Cardiac muscle cell (in vitro differentiated cells and primary cell): ENCODE data around the gene RNASE8. TPM values are rescaled to one million over a fixed set of nuclear protein-coding genes. Genes with fewer than 3 reads are reported as not detected.

ENCODE experiments used
- DNase-seq, 2 donors: peaks; one replicate each; pipeline versions ENCODE4 v3.0.0 to v3.0.0-alpha.2; 2010 to 2017; ENCODE audit warnings: low read depth in 1 of 2, low spot score in 1 of 2
- H3K27ac ChIP-seq: fragments of 200-600 bp; sonication (generic); 2 replicates; pipeline ENCODE4 v1.5.1; 2016
- H3K27me3 ChIP-seq: fragments of 200-600 bp; sonication (generic); 2 replicates; pipeline ENCODE4 v1.6.0; 2016; ENCODE audit warnings: control low read depth
- H3K36me3 ChIP-seq: fragments of 200-600 bp; sonication (generic); 2 replicates; pipeline ENCODE4 v1.5.1; 2016; ENCODE audit warnings: control low read depth
- H3K4me1 ChIP-seq: fragments of 200-600 bp; sonication (generic); 2 replicates; pipeline ENCODE4 v1.8.1; 2017; ENCODE audit warnings: low read depth, mild to moderate bottlenecking, mixed run types
- H3K4me3 ChIP-seq: fragments of 200-600 bp; sonication (generic); 2 replicates; pipeline ENCODE4 v1.5.1; 2016; ENCODE audit warnings: mild to moderate bottlenecking
- H3K9me3 ChIP-seq: fragments of 200-600 bp; sonication (generic); 2 replicates; pipeline ENCODE4 v1.5.1; 2017; ENCODE audit warnings: low read depth, mild to moderate bottlenecking, control low read depth
- CTCF ChIP-seq: IDR thresholded peaks from 2 replicates; pipeline ENCODE4 v1.5.1; 2012; ENCODE audit warnings: low read depth, mild to moderate bottlenecking, low read length
- polyA plus RNA-seq: library from polyadenylated mRNA; unstranded; fragments of >200 nt; fragmentation: Nextera tagmentation; extraction: Ambion mirVana; gene quantifications from 2 replicates; pipeline ENCODE4 v1.2.1, GENCODE V29; 2016
- total RNA-seq: library from RNA; depleted of rRNA; stranded (reverse); fragments of >200 nt; gene quantifications from 2 replicates; pipeline ENCODE4 v1.2.3, GENCODE V29; 2016

RNASE8 gene
- total and polyA plus RNA-seq, 2 experiments from 2014 or later: not detected

DNA sequence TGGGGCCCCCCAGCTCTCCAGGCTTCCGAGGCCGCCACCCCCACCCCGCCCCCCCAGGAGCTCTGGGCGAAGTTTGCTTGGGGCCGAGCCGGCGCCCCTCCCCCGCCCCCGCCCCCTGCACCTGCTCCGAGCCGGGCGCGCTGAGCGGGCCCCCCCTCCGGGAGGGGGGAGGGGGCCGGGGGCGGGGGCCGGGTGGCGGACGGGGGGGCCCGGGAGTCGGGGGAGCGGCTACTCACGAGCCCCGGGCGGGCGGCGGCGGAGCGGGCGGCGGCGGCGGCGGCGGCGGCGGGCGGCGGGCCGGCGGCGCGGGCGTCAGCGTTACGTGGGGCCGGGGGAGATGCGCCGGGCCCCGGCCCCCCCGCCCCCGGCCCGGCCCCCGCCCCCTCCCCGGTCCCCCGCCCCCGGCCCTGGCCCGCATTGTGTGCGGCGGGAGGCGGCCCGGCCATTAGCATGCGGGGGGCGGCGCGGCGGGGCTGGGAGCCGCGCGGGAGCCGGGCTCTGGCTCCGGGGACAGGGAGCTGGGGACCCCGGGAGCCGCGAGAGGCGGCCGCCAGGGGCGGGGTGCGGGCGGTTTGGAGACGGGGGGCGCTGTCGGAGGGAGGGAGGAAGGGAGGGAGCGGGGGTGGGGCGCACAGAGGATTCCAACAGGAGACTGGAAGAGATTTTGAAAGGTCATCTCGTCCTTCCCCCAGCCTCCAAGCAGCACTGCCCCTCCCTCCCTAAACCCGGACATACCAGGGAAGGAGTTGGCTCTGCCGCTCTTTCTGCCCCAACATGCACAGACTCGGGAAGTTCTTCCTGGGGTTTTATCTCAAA is 40.7 kb downstream of the RNASE8 start, which contains the start of gene ZNF219:
Gene ZNF219 (minus strand): TSS at position 580 of the 816 bp plus-strand sequence. CDS start 5,064 bp downstream, outside the sequence.
- Histone ChIP-seq H3K9me3 (no peaks in the 10 kb centered on the region), H3K4me3 (peak within 1 kb of the TSS; percentile 73), H3K36me3 (no peaks in the 10 kb centered on the region), H3K27me3 (peaks cover 3% of the 10 kb centered on the region), H3K4me1 (peaks cover 41% of the 10 kb centered on the region), H3K27ac (peak within 1 kb of the TSS; percentile 93)
- DNase-seq: peak; percentile 61 to 81
- TF ChIP-seq CTCF: no peak

DNA sequence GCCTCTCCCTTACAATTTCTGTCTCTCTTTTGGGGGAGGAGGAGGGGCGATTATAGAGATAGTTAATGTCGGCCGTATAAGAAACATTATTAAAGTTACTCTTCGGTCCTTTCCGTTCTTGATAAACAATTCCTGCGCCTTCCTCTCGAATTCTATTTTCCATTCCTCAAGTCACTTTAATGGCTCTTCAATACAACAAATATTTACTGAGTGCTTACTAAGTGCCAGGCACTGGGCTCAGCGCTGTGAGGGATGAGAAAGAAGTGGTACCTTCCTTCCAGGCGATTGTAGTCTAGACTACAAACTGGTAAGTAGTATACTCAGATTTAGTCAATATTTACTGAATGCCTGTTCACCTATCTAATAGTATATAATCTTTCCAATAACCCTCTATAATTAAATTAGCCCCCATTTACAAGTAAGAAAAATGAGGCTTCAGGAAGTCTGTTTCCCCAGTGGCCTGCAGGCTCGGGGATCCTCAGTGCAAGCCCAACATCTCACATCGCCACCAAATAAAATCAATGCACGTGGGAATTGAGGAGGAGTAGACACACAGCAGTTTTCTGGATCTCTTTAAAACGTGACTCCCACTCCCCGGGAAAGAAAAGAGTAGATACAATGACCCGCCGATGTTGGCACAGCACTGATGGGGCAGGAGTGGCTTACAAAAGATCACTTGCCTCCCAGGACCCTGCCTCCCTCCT is 41.4 kb downstream of the RNASE8 start:
- no peak for DNase-seq
- no peak for TF ChIP-seq CTCF
- H3K4me3 ChIP-seq: peak overlapping the region; percentile 70
- peak overlapping the region; percentile 93 for H3K27ac ChIP-seq
- no peaks in the 10 kb centered on the region for H3K36me3 ChIP-seq
- H3K4me1 ChIP-seq: peaks cover 36% of the 10 kb centered on the region
- no peaks in the 10 kb centered on the region for H3K9me3 ChIP-seq
- peaks cover 3% of the 10 kb centered on the region for H3K27me3 ChIP-seq

- no peak for DNase-seq
- Histone ChIP-seq H3K27me3 (peaks cover 3% of the 10 kb centered on the region), H3K36me3 (no peaks in the 10 kb centered on the region), H3K4me1 (peaks cover 31% of the 10 kb centered on the region), H3K27ac (peak overlapping the region; percentile 93), H3K4me3 (no peak overlapping the region), H3K9me3 (no peaks in the 10 kb centered on the region)
- no peak for TF ChIP-seq CTCF
Observed at GRCh38 chr14:21099596-21099985, 42.0 kb downstream of the RNASE8 start.

DNA sequence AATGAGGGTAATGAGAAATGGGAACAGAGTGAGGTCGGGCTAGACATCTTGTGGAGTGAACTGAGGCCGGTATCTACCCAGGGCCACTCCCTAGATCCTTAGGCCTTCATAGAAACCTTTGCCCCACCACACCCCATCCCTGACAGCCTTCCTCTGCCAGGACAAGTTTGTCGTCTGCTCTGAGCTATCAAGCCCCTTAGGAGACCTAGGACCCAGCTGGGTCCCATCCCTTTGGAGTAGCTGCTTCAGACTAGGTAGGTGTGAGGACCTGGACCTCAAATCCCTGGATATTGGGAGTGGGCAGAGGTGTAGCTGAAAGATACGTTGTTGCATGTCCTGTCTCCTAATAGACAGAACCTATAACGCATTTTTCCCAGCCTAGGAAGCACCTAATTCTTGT is 43.3 kb downstream of the RNASE8 start, which contains the start of gene TMEM253:
Gene TMEM253 (plus strand): TSS at position 136 of the 400 bp plus-strand sequence. CDS start 278 bp downstream, outside the sequence.
- Histone ChIP-seq H3K4me1 (peaks cover 23% of the 10 kb centered on the region), H3K36me3 (no peaks in the 10 kb centered on the region), H3K27me3 (no peaks in the 10 kb centered on the region), H3K9me3 (no peaks in the 10 kb centered on the region), H3K27ac (peak within 1 kb of the TSS; percentile 37), H3K4me3 (no peak within 1 kb of the TSS)
- no peak for TF ChIP-seq CTCF
- DNase-seq: no peak

- H3K27me3 ChIP-seq: no peaks in the 10 kb centered on the region
- TF ChIP-seq CTCF: no peak
- peaks cover 29% of the 10 kb centered on the region for H3K4me1 ChIP-seq
- H3K9me3 ChIP-seq: no peaks in the 10 kb centered on the region
- no peaks in the 10 kb centered on the region for H3K36me3 ChIP-seq
- H3K27ac ChIP-seq: peak overlapping the region; percentile 37
- H3K4me3 ChIP-seq: no peak overlapping the region
- DNase-seq: no peak
Observed at GRCh38 chr14:21101802-21102413, 44.3 kb downstream of the RNASE8 start.
